Epithelial cell of umbilical artery (primary cell): ENCODE measurements around the gene CCDC81. TPM values are rescaled to one million over a fixed set of nuclear protein-coding genes. Genes with fewer than 3 reads are reported as not detected.

Experiments
- total RNA-seq: library from RNA; depleted of rRNA; stranded (reverse); fragments of >200 nt; gene quantifications from 2 replicates; pipeline ENCODE4 v1.2.3, GENCODE V29; 2014

CCDC81 gene
- total RNA-seq, result 1.2 and 2.6 TPM in 2 replicates

DNA sequence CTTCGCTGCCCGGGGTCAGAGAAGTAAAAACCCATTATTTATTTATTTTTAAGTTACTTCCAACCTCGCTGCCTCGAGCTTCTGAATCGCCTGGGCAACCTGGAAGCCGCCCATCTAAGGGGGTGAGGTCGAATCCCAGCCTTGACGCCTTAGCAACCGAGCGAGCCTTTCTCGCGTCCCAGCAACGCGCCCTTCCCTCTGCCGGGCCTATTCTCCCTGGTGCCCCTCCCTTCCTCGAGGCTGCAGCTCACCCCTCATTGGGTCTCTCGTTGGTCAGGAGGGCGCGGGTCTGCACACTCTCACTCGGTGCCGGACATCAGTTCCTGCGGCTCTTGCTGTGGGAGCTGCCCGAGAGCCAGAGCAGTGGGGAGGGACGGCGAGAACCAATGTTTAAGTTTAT lies at the start of gene CCDC81:
Gene CCDC81 (plus strand): TSS at position 302 of the 400 bp plus-strand sequence. CDS start 277 bp downstream, outside the sequence.

Other genes with a start within 250 kb of the CCDC81 start
- 19.5 and 26.3 TPM in 2 replicates for gene EED, start 130.1 kb upstream of the CCDC81 start, total RNA-seq
- gene HIKESHI, start 72.6 kb upstream of the CCDC81 start, total RNA-seq, result 95.5 and 125 TPM in 2 replicates